GM19452 (cell line): ENCODE measurements around the gene MIP.
"Not testable (repeated sequence)": the region's sequence is repeated elsewhere in the genome, so short reads cannot be mapped to it uniquely, and the experiment has no call there.

Experiments
- ATAC-seq: cut with Tn5 transposase; IDR thresholded peaks from one replicate; pipeline ENCODE4 v1.9.1; 2021; ENCODE audit not compliant: unreplicated experiment

Gene MIP

DNA sequence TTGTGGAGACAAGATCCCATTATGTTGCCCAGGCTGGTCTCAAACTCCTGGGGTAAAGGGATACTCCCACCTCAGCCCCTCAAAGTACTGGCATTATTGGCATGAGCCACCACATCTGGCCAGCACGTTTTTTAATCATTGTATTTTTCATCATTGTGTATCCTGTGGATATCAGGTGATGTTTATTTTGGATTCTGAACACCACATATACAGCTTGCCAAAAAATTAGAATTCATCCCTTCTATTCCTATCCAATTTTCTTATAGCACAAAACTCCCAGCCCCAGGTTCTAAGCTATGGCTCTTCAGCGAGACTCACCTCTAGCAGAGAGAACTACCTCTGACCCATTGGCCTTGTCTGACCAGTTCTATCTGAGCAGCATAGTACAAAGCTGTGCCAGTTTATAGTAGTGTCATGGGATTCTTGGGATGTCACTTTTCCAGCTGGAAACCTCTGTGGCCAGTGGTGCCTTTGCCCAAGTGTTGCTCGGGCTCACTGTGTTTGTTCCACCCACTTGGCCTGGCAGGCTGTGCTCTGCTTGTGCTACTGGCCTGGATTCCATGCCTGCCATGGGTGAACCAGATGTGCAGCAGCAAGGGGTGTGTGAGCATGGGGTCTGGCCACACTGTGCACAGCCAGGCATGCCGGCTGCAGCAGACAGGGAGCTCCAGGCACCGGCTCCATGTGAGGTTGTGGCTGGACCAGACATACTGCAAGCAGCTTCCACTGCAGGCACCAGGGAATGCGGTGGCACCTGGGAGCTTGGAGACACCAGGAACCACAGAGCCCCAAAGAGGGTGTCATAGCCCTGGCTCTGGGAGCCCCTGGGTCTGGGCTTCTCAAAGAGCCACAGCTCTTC is 42.4 kb downstream of the MIP start:
- ATAC-seq: no peak

DNA sequence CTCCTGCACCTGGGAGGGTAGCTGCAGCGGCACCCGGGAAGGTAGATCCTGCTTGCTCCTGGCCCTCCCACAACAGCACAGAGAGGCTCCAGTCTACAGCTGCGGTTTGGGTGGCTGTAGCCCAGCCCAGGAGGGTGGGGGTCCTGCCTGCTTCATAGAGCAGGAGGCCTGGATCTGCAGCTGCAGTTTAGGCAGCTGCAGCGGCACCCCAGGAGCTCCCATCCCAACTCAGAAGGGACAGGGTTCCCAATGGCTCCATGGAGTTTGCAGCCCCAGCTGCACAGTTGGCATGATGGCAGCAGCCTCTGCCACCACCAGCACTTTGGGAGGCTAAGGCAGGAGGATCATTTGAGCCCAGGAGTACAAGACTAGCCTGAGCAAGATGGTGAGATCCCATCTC is 43.7 kb downstream of the MIP start:
- no peak for ATAC-seq

DNA sequence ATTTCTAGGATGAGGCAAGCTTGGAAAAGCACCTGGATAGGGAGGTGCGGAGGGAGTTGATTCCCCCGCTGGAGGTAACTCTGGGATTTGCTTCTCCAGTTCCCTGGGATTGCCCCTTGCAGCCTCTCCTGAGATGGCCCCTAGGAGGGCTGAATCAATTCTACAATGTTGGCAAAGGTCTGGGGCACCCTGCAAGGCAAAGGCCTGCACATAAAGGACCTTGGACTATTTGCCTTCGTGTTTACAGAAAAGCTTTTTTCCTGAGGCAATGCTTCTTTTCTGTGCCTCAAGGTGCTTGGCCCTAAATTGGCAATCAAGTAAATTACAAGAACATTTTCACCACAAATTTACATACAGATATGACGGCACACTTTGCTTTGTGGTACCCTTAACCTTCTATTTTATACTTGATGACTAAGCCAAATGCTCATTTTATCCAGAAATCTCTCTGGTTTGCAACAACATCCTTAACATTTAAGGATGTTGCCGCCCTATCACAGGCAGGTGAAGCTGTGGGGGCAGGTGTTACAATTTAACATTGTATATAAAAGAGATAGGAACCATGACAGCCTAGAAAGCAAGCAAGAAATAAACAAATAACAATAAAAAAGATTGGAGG is 45.5 kb downstream of the MIP start:
- ATAC-seq: no peak

DNA sequence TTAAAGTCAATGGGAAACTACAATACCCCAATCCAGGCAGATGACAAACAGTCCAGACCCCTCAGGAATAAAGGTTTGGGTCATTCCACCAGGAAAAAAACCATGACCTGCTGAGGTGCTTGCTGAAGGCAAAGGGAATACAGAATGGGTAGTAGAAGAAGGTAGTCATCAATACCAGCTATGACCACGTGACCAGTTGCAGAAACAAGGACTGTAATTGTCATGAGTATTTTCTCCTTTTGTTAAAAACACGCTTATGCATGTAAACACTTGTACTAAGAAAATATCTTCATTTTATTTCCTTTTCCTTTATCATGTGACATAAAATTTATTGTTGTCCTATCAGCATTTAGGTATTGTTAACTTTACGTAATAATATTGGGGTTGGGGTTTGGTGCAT is 50.2 kb downstream of the MIP start:
- not testable (repeated sequence) for ATAC-seq

DNA sequence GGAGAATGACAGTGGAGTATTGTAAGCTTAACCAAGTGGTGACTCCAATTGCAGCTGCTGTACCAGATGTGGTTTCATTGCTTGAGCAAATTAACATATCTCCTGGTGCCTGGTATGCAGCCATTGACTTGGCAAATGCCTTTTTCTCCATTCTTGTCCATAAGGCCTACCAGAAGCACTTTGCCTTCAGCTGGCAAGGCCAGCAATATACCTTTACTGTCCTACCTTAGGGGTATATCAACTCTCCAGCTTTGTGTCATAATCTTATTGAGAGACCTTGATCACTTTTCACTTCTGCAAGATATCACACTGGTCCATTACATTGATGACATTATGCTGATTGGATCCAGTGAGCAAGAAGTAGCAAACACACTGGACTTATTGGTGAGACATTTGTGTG is 52.8 kb downstream of the MIP start:
- not testable (repeated sequence) for ATAC-seq

DNA sequence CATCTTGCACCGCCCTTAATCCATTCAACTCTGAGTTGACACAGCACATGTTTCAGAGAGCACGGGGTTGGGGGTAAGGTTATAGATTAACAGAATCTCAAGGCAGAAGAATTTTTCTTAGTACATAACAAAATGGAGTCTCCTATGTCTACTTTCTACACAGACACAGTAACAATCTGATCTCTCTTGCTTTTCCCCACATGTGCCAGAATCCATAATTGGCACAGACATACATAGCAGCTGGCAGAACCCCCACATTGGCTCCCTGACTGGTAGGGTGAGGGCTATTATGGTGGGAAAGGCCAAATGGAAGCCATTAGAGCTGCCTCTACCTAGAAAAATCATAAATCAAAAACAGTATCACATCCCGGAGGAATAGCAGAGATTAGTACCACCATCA is 53.3 kb downstream of the MIP start:
- not testable (repeated sequence) for ATAC-seq
